ENCODE data around the gene HDHD5.
A peak's percentile ranks its signal among the peaks of the same experiment; 100 is the strongest.

HDHD5 gene

GRCh38 chr22:17119481-17120202, 39.4 kb downstream of the HDHD5 start:
- DNase-seq, result no peak

GRCh38 chr22:17118342-17118741, 40.7 kb downstream of the HDHD5 start:
- no peak for DNase-seq

GRCh38 chr22:17117890-17118289, 41.2 kb downstream of the HDHD5 start:
- no peak for DNase-seq

- DNase-seq, result no peak
Observed at GRCh38 chr22:17117400-17117799, 41.7 kb downstream of the HDHD5 start.

- no peak for DNase-seq
Observed at GRCh38 chr22:17116572-17117330, 42.3 kb downstream of the HDHD5 start.

GRCh38 chr22:17115945-17116565, 43.0 kb downstream of the HDHD5 start:
- DNase-seq, result no peak

GRCh38 chr22:17115236-17115635, 43.8 kb downstream of the HDHD5 start:
- no peak for DNase-seq

- no peak for DNase-seq
Observed at GRCh38 chr22:17114898-17115235, 44.2 kb downstream of the HDHD5 start.

GRCh38 chr22:17114173-17114897, 44.7 kb downstream of the HDHD5 start:
- DNase-seq, result no peak

- no peak for DNase-seq
Observed at GRCh38 chr22:17113600-17113999, 45.5 kb downstream of the HDHD5 start.

GRCh38 chr22:17112491-17113042, 46.5 kb downstream of the HDHD5 start:
- DNase-seq, result peak; percentile 9

GRCh38 chr22:17110791-17111550, 48.1 kb downstream of the HDHD5 start:
- DNase-seq, result no peak

- DNase-seq, result no peak
Observed at GRCh38 chr22:17109976-17110375, 49.1 kb downstream of the HDHD5 start.

GRCh38 chr22:17109113-17109865, 49.8 kb downstream of the HDHD5 start:
- no peak for DNase-seq

- no peak for DNase-seq
Observed at GRCh38 chr22:17108256-17109112, 50.6 kb downstream of the HDHD5 start.

- DNase-seq, result no peak
Observed at GRCh38 chr22:17107547-17107810, 51.6 kb downstream of the HDHD5 start.

- no peak for DNase-seq
Observed at GRCh38 chr22:17106785-17107546, 52.1 kb downstream of the HDHD5 start.

GRCh38 chr22:17106161-17106784, 52.8 kb downstream of the HDHD5 start:
- DNase-seq, result no peak

Data from NCI-H2029 (cell line).